HG03139 (cell line): ENCODE measurements around the gene ADAMTS6.

Source experiments
- ATAC-seq: cut with Tn5 transposase; IDR thresholded peaks from one replicate; pipeline ENCODE4 v1.9.1; 2021; ENCODE audit not compliant: unreplicated experiment

ADAMTS6 gene

DNA sequence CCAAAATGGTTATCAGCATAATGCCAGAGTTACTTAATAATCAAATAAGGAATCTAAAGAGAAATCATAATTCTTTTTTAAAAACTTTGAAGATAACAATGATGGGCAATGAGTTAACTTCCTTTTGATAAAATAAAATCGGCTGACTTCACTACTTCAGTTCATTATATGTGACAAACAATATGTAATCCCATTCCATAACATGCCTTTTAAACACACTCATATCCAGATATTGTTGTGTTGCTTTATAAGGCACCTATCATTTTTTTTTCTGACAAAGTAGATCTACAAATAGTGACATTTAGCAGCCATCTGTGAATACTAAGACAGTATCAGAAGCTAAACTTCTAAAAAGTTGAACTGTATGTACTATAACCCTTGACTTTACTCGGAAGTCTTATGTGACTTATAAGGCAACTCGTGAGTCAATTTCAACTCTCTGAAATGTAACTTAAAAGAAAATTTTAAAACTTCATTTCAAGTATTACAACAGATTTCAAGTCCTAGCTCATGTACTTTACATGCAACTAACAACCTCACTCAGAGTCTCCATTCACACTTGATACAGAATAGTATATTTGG is 7.5 kb downstream of the ADAMTS6 start:
- no peak for ATAC-seq

DNA sequence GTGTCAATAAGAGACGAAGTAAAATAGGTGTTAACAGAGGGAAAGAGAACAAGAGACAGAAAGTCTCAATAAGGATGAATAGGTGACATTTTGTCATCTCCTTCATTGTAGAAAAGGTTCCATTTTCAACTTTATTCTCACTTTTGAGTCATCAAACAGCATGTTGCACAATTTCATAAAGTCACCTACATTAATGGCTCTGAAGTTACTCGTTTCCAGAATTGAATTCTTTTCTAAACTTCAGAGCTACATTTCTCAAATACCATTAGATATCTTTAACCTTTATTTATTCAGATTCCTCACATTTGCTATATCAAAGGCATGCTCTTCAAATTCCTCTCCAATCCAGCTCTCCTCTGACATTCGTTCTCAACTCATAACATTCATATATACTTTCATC is 13.1 kb downstream of the ADAMTS6 start:
- no peak for ATAC-seq

- no peak for ATAC-seq
These were observed 19.5 kb downstream of the ADAMTS6 start for GRCh38 chr5:65462139-65462705.

GRCh38 chr5:65461490-65461889 is 20.2 kb downstream of the ADAMTS6 start:
- ATAC-seq: no peak

DNA sequence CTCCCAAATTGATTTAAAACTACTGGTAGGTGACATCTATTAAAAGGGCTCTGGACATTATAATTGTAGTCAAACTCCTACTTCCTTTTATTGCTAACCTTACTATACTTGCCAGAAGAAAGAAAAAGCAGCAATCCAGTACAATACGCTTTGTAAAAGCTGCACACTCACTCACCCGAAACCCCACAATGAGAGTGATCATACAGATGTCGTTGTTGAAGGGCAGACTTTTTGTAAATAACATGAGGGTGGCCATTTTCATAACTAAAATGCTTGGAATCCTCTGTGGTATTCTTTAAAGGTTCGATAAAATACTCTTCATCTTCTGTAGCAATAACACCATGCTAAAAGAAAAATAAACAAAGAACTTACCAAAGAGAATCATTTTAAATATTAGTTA is 21.7 kb downstream of the ADAMTS6 start:
- ATAC-seq: no peak

- ATAC-seq: no peak
These were observed 26.7 kb downstream of the ADAMTS6 start for GRCh38 chr5:65455064-65455463.

DNA sequence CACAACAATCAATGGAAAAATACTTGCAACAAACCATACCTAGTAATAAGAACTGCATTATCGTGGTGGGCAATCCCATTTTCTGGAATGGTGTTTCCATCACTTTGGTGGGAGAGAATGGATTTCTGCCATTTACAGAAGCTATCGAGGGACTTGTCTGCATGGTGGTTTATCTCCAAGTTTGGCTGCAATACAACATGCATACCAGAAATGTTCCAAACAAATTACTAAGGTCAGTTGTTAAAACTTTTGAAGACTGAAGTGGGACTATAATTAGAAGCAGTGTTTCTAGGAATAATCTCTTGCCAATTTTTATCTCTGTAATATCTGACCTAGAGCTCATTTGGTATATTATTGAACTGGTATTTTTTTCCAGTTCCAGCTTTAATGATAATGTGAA is 30.3 kb downstream of the ADAMTS6 start:
- no peak for ATAC-seq

GRCh38 chr5:65446682-65447081 is 35.0 kb downstream of the ADAMTS6 start:
- no peak for ATAC-seq

GRCh38 chr5:65441800-65442199 is 39.9 kb downstream of the ADAMTS6 start:
- no peak for ATAC-seq

GRCh38 chr5:65440456-65440855 is 41.3 kb downstream of the ADAMTS6 start:
- no peak for ATAC-seq

GRCh38 chr5:65434122-65434521 is 47.6 kb downstream of the ADAMTS6 start:
- no peak for ATAC-seq

- no peak for ATAC-seq
These were observed 55.1 kb downstream of the ADAMTS6 start for GRCh38 chr5:65426656-65427055.

DNA sequence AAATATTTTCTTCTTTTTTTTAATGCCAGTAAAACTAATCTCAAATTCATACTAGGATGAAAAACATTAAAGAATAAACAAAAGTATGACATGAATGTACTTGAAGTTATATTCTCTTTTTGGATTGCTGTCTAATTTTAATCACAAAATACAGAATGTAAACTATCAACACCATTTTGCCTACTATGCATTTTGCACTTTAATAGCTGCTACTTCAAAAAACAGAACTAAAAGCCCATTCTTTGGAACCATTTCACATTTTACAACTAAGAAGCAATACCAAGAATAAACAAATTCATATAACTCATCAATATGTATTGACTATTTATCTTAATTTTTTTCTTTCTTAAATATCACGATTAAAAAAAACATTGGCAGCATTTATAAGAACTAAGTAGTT is 58.1 kb downstream of the ADAMTS6 start:
- no peak for ATAC-seq

GRCh38 chr5:65418661-65419060 is 63.1 kb downstream of the ADAMTS6 start:
- no peak for ATAC-seq

GRCh38 chr5:65413822-65414221 is 67.9 kb downstream of the ADAMTS6 start:
- no peak for ATAC-seq

DNA sequence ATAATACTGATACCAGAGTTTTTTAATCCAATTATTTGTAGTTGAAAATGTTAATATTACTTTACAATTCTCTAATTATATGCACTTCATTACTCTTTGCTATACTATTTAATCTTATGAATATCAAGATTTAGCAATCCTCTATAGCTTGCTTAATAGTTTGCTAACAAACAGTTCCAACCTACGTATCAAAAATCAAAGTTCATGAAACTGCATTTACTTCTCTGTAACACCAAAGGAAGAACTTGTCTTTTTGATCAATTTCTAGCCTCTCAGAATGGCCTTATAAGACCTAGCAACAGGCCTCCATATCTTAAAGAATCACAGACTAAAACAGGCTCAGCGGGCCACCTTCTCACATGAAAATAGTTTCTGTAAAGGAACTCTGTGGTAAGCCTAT is 68.9 kb downstream of the ADAMTS6 start:
- no peak for ATAC-seq

- ATAC-seq: no peak
These were observed 70.4 kb downstream of the ADAMTS6 start for GRCh38 chr5:65411356-65411755.

DNA sequence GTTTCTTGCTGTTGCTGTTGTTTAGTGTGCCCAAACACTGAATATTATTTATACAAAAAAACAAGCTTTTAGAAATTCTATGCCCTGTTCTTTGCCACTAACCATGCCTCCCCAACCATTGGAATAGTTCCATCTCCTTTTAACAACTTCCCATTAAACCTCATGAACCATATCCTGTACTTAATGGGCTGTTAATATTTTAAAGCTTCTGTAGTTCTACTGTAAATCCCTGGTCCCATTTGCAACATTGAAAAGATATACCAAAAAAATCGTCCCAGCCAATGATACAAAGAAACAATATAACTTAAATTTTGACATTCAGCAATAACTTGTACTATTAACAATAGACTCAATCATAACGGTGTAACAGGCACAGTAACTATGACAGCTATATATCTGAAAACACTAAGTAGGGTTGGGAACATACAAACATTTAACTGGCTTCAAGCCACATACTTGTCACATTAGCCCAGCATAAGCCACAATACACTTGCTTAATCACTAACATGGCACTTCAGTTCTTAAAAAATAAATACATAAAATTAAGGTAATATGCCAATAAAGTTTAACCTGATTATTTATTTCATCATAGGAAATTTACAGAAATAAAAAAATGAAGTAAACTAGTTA is 86.1 kb downstream of the ADAMTS6 start:
- ATAC-seq: no peak

DNA sequence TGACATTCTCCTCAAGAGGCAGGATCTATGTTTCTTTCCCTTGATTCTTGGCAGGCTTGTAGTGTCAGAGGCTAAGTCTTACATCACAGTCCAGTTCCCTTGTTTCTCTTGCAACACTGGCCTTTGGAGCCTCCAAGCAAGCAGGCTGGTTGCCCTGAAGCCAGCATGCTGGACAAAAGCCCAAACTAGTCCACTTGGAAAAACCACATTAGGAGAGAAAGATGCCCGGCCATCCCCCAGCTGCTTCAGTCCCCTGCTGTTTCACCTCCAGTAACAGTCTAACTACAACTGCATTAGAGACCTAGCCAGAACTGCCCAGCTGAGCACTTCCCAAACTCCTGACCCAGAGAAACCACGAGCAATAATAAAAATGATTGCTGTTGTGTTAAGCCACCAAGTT is 87.6 kb downstream of the ADAMTS6 start:
- ATAC-seq: no peak

DNA sequence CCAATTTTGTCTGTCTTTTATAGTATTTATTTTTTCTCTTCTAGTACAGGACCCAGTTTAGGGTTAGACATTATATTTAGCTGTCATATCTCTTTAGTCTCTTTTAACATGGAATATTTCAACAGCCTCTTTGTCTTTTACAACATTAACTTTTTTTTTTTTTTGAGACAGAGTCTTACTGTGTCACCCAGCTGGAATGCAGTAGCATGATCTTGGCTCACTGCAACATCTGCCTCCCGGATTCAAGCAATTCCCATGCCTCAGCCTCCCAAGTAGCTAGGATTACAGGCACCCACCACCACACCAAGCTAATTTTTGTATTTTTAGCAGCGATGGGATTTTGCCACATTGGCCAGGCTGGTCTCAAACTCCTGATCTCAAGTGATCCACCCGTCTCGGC is 90.1 kb downstream of the ADAMTS6 start:
- no peak for ATAC-seq

GRCh38 chr5:65390208-65390607 is 91.5 kb downstream of the ADAMTS6 start:
- no peak for ATAC-seq

GRCh38 chr5:65383859-65384258 is 97.9 kb downstream of the ADAMTS6 start:
- no peak for ATAC-seq

DNA sequence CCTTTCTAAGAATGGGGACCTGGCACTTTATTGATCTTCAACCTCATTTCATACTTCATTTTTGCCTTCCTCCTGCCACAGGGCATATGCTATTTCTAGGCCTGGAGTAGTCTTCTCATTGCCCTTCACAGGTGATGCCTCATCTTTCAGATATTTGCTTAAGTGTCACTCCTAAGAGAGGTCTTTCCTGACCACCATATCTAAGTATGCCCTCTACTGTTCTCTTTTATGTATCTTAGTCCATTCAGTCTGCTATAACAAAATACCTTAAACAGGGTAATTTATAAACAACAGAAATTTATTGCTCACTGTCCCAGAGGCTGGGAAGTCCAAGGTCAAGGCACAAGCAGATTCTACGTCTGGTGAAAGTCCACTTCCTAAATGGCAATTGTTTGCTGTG is 99.1 kb downstream of the ADAMTS6 start:
- ATAC-seq: no peak
